Aorta (tissue), 5 donors: ENCODE data around the gene PRDM9. TPM values are rescaled to one million over a fixed set of nuclear protein-coding genes. Genes with fewer than 3 reads are reported as not detected.
A peak's percentile ranks its signal among the peaks of the same experiment; 100 is the strongest.

Experiments
- ATAC-seq: fragments of 200-7000 bp; cut with Tn5 transposase; one replicate; pipeline ENCODE4 v1.9.1; 2022; ENCODE audit warnings: moderate library complexity; ENCODE audit not compliant: low FRiP score
- DNase-seq, 2 donors: peaks; one replicate each; pipeline ENCODE4 v3.0.0-alpha.2; 2020
- H3K27ac ChIP-seq, 2 donors: one replicate each; pipeline ENCODE4 v1.5.1; 2013; ENCODE audit warnings: low read length in 2 of 2, mild to moderate bottlenecking in 2 of 2, moderate library complexity in 2 of 2, control low read depth in 1 of 2, inconsistent platforms in 1 of 2, low read depth in 1 of 2
- H3K27me3 ChIP-seq, 2 donors: one replicate each; pipeline ENCODE4 v1.6.1; 2013; ENCODE audit warnings: control low read depth in 1 of 2, low read length in 1 of 2, mild to moderate bottlenecking in 1 of 2, moderate library complexity in 1 of 2; ENCODE audit not compliant: insufficient read depth in 2 of 2, control insufficient read depth in 1 of 2
- H3K36me3 ChIP-seq, 2 donors: one replicate each; pipeline ENCODE4 v1.6.1; 2013; ENCODE audit warnings: control low read depth in 1 of 2, low read length in 1 of 2, mild to moderate bottlenecking in 1 of 2; ENCODE audit not compliant: insufficient read depth in 2 of 2, control insufficient read depth in 1 of 2
- H3K4me1 ChIP-seq, 2 donors: one replicate each; pipeline ENCODE4 v1.6.1; 2013; ENCODE audit warnings: low read length in 2 of 2, control low read depth in 1 of 2, mild to moderate bottlenecking in 1 of 2, moderate library complexity in 1 of 2; ENCODE audit not compliant: insufficient read depth in 2 of 2, control insufficient read depth in 1 of 2
- H3K4me3 ChIP-seq, 2 donors: one replicate each; pipeline ENCODE4 v1.5.1; 2013; ENCODE audit warnings: low read length in 2 of 2, control low read depth in 1 of 2, mild to moderate bottlenecking in 1 of 2
- H3K9me3 ChIP-seq: one replicate; pipeline ENCODE4 v1.6.1; 2013; ENCODE audit warnings: mild to moderate bottlenecking, low read length; ENCODE audit not compliant: control insufficient read depth
- WGBS, 2 donors: extraction: QIAGEN DNeasy Blood & Tissue Kit; methylation state at CpG; one replicate each; pipeline ENCODE4 v1.1.7; 2013; 5-methylcytosine and 5-hydroxymethylcytosine counted together
- intact Hi-C, 2 donors: fragments of 100-400 bp; cut with DNase I; formaldehyde crosslinking; loops; one replicate each; pipeline versions ENCODE4 v1.14.2 to v1.15.0; 2022
- long read RNA-seq, 2 donors: library from polyadenylated mRNA; unstranded; transcript quantifications; one replicate each; pipeline ENCODE4 v2.0.0, GENCODE V29; 2020 to 2021
- polyA plus RNA-seq, 2 donors: library from polyadenylated mRNA; stranded (reverse); fragments of 200-250 nt; gene quantifications; one replicate each; pipeline ENCODE4 v1.2.3, GENCODE V29; 2013
- total RNA-seq, 2 donors: library from RNA; stranded (reverse); fragmentation: NEBNext Ultra II Directional; extraction: Animal tissue kit (Norgen Biotek cat#: 25700); gene quantifications; one replicate each; pipeline ENCODE4 v1.2.1, GENCODE V29; 2021
- donor health status: healthy with polysubstance abuse.
- donor health status: Bipolar disorder and iron deficiency.
- donor health status: DM: no; HTN: no; CAD: no.
- donor health status: DM: no; HTN: no; CAD: no.
- donor health status: DM: yes; HTN: yes; CAD: no.

PRDM9 gene
- not detected for total RNA-seq
- polyA plus RNA-seq, result under 1 TPM in 1 of 2 donors, not detected in 1; 0.03 TPM
- long read RNA-seq, donor 1, result 0 reads
- long read RNA-seq, donor 2, result 0 reads

DNA sequence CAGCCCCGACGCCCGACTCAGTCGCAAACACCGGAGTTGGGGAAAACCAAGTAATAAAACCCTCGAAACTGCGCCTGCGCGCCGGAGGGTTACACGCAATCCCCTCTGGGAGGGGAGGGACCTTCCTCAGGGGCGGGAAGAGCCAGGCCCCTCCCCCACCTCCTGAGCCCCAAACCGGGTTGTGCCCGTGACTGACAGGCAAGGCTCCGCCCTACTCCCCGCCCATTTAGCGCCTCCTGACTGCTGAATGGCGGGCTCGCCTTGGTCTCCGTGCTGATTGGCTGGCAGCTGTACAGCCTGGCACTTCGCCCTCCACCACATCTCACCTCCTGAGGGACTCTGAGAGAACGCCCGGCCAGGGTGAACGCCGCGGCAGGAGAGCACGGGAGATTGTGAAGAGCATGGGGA lies at the start of gene PRDM9:
PRDM9 (plus strand) TSS at position 332 of the 408 bp plus-strand sequence. CDS start 1,425 bp downstream, outside the sequence.
- no peaks in the 10 kb centered on the region for H3K9me3 ChIP-seq
- H3K27ac ChIP-seq, result no peak within 1 kb of the TSS
- WGBS, 2 donors, result 60 to 73% methylated on average over 24 to 27 of the region's 27 CpGs
- H3K36me3 ChIP-seq, result no peaks in the 10 kb centered on the region
- ATAC-seq (peak; percentile 76), DNase-seq (peak; percentile 45 to 84)
- no peaks in the 10 kb centered on the region for H3K27me3 ChIP-seq
- intact Hi-C loops, result no loop called here
- H3K4me1 ChIP-seq, result no peaks in the 10 kb centered on the region
- no peak within 1 kb of the TSS for H3K4me3 ChIP-seq

DNA sequence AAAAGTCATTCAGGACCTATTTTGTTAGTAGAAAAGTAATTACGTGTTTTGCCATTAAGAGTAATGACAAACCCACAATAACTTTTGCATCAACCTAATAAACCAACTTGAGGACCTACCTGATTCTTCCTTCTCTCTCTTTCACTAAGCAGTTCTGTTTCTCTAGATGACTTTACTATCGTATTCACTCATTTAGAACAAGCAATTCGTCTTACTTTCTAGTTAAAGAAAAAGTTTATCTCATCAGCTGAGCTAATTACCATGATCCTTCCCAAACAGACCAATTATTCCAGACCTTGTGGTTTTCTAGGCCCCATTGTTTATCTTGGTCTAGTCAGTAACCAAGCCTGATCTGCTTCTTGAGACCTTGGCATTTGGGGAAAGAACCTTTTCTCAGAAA lies 49.6 kb upstream of the PRDM9 start:
- Histone ChIP-seq H3K4me1 (no peaks in the 10 kb centered on the region), H3K27ac (no peak overlapping the region), H3K27me3 (no peaks in the 10 kb centered on the region), H3K4me3 (no peak overlapping the region), H3K36me3 (no peaks in the 10 kb centered on the region), H3K9me3 (no peaks in the 10 kb centered on the region)
- ATAC-seq, result no peak
- WGBS, 2 donors, result 73 to 84% methylated on average over 3 of the region's 3 CpGs
- intact Hi-C loops, result no loop called here
- DNase-seq, result no peak

DNA sequence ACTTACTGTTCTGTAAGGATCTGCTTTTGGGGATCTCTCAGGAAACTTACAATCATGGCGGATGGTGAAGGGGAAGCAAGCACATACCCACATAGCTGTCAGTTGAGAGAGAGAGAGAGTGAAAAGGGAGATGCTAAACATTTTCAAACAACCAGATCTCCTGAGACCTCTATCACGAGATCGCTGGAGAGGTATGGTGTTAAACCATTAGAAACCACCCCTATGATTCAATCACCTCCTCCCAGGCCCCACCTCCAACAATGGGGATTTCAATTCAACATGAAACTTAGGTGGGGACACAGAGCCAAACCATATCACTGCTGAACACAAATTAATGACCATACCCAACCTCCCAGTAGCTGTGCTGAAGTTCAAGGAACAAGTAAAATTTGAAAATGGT lies 48.2 kb upstream of the PRDM9 start:
- Histone ChIP-seq H3K27ac (no peak overlapping the region), H3K9me3 (no peaks in the 10 kb centered on the region), H3K36me3 (no peaks in the 10 kb centered on the region), H3K4me1 (no peaks in the 10 kb centered on the region), H3K4me3 (no peak overlapping the region), H3K27me3 (no peaks in the 10 kb centered on the region)
- WGBS, 2 donors, result 89 to 93% methylated on average over 3 of the region's 3 CpGs
- DNase-seq (no peak), ATAC-seq (no peak)
- intact Hi-C loops, result no loop called here

GRCh38 chr5:23461576-23461975 lies 45.8 kb upstream of the PRDM9 start:
- Histone ChIP-seq H3K4me1 (no peaks in the 10 kb centered on the region), H3K27ac (no peak overlapping the region), H3K27me3 (no peaks in the 10 kb centered on the region), H3K4me3 (no peak overlapping the region), H3K36me3 (no peaks in the 10 kb centered on the region), H3K9me3 (no peaks in the 10 kb centered on the region)
- no peak for DNase-seq
- ATAC-seq, result no peak
- 88% methylated on average over 1 of the region's 1 CpG for WGBS, 2 donors
- intact Hi-C loops, result no loop called here

DNA sequence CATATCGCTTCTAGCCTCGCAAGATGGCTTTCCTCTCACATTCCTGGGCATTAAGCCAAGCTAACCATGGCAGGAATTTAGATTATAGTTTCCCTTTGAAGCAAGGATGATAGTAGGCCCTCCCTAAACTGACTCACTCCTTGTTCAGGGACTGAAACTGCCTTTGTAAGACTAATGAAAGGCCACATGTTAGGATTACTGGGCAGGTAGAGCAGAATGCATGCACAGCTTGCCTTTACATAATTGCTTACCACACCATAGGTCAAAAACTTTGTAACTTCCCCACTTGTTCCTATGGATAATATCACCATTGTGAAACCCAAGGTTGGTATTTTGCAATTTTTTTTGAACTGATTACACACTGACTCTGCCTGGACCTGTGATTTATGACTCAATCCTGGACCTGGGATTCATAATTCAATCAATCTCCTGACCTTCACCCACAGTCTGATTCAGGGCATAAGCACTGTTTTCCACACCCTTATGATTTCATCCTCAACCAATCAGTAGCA lies 41.0 kb upstream of the PRDM9 start:
- Histone ChIP-seq H3K36me3 (no peaks in the 10 kb centered on the region), H3K4me1 (no peaks in the 10 kb centered on the region), H3K9me3 (no peaks in the 10 kb centered on the region), H3K4me3 (no peak overlapping the region), H3K27me3 (no peaks in the 10 kb centered on the region), H3K27ac (no peak overlapping the region)
- intact Hi-C loops, result no loop called here
- 3 to 15% methylated on average over 2 of the region's 2 CpGs for WGBS, 2 donors
- no peak for DNase-seq
- ATAC-seq, result no peak

GRCh38 chr5:23468658-23469057 lies 38.8 kb upstream of the PRDM9 start:
- no peak overlapping the region for H3K4me3 ChIP-seq
- no peaks in the 10 kb centered on the region for H3K4me1 ChIP-seq
- 67 to 77% methylated on average over 3 of the region's 3 CpGs for WGBS, 2 donors
- H3K27me3 ChIP-seq, result no peaks in the 10 kb centered on the region
- no peak for DNase-seq
- intact Hi-C loops, result no loop called here
- H3K36me3 ChIP-seq, result no peaks in the 10 kb centered on the region
- no peak overlapping the region for H3K27ac ChIP-seq
- ATAC-seq, result no peak
- no peaks in the 10 kb centered on the region for H3K9me3 ChIP-seq

DNA sequence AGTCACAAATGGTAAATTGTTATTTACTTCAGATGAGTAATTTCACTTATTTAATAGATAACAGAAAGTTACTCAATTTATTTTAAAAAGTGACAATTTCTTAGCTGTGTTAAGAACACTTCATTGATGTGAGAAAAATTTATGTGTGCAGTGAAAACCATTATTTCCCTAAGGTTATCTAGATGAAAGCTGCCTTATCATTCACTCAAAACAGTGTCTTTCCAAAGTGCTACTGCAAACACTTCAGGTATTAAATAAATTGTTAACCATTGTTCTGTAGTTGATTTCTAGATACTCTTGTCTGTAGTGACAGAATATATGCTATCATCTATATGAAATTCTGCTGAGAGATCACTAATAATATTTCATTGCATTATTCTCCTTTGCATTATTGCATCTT lies 33.5 kb upstream of the PRDM9 start:
- Histone ChIP-seq H3K27ac (no peak overlapping the region), H3K4me3 (no peak overlapping the region), H3K4me1 (no peaks in the 10 kb centered on the region), H3K36me3 (no peaks in the 10 kb centered on the region), H3K27me3 (no peaks in the 10 kb centered on the region), H3K9me3 (no peaks in the 10 kb centered on the region)
- no peak for DNase-seq
- intact Hi-C loops, result no loop called here
- ATAC-seq, result no peak

- no peaks in the 10 kb centered on the region for H3K9me3 ChIP-seq
- DNase-seq (no peak), ATAC-seq (no peak)
- H3K4me3 ChIP-seq, result no peak overlapping the region
- no peaks in the 10 kb centered on the region for H3K27me3 ChIP-seq
- intact Hi-C loops, result no loop called here
- 24 to 36% methylated on average over 1 of the region's 1 CpG for WGBS, 2 donors
- no peaks in the 10 kb centered on the region for H3K36me3 ChIP-seq
- H3K4me1 ChIP-seq, result no peaks in the 10 kb centered on the region
- H3K27ac ChIP-seq, result no peak overlapping the region
Measured at GRCh38 chr5:23474315-23474714, 33.1 kb upstream of the PRDM9 start.

DNA sequence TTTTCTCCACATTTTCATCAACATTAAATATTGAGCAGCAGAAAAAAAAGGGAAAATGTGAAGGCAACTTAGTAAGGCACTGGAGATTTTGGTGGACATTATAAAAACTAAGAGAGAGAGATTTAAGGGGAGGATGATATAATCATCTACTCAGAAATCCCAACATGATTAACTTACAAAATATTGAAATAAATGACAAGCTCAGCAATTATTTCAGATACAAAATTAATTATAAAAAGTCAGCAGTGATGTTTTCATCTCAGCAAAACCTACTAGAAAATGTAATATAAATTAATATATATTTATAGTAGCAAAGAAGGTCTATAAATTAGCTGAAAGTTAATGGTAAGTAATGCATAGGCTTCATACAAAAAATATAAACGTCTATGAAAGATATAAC lies 30.8 kb upstream of the PRDM9 start:
- H3K27me3 ChIP-seq, result no peaks in the 10 kb centered on the region
- H3K36me3 ChIP-seq, result no peaks in the 10 kb centered on the region
- ATAC-seq (no peak), DNase-seq (no peak)
- H3K9me3 ChIP-seq, result no peaks in the 10 kb centered on the region
- 68 to 80% methylated on average over 1 of the region's 1 CpG for whole genome bisulfite sequencing, 2 donors
- intact Hi-C loops, result no loop called here
- no peaks in the 10 kb centered on the region for H3K4me1 ChIP-seq
- H3K27ac ChIP-seq, result no peak overlapping the region
- H3K4me3 ChIP-seq, result no peak overlapping the region
